CD4-positive, alpha-beta T cell treated with Interleukin-15 for 4 hours (primary cell): Measurements from ENCODE around the gene RNGTT.

Experiments used
- DNase-seq: peaks from one replicate; pipeline ENCODE4 v3.0.0-alpha.2; 2020; ENCODE audit warnings: low spot score

RNGTT gene

DNA sequence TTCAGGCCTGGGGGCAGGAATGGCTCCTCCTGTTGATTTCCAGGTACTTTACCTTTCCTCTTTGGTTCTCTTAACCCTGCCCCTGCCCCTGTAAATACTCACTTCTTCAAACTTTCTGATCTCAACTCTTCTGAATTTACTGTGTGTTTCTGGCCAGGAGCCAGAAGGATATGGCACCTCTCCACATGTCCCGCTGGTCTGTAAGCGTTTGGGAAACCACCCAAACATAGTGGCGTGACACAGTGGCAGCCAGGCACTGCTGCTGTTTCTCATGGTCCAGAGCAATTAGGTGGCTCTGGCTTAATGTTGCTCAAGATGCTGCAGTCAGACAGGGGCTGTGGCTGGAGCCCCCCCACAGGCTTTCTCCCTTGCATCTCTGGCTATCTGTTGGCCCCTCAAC is 374.5 kb downstream of the RNGTT start:
- no peak for DNase-seq

GRCh38 chr6:88587150-88587520 is 376.3 kb downstream of the RNGTT start:
- DNase-seq, result no peak

DNA sequence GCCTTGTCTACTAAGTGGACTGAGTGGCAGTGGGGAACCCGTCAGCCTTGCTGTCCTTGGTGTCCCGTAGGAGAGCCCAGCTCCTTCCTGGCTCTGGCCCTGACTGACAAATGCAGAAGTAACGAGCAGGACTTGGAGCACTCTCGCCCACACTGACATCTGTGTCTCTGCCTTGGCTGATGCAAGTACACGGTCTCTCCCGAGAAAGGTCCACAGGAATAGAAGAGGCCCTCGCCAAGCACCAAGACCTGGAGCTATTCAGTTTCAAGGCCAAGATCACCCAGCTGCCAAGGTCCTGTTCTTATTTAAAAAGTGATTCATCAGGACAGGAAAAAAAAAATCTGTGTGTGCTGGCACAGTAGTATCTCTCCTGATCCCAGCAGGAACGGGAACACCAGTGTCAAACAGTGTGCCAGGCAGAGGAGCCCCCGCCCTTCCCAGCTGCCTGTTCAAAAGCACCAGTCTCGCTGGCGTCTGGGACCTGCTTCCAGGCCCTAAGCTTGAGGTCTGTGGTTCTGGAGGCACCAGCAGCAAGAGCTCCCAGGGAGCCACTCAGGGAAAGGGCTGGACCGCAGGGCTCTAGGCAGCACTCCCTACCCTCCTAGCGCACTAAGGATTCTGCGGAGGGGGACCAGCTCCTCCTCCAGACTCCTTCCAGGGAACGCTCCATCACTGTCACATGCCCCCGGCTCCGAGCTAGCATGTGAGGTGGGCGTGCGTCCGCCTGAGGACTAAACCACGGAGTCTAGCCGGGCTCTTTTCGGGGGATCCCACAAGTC is 376.9 kb downstream of the RNGTT start:
- no peak for DNase-seq

DNA sequence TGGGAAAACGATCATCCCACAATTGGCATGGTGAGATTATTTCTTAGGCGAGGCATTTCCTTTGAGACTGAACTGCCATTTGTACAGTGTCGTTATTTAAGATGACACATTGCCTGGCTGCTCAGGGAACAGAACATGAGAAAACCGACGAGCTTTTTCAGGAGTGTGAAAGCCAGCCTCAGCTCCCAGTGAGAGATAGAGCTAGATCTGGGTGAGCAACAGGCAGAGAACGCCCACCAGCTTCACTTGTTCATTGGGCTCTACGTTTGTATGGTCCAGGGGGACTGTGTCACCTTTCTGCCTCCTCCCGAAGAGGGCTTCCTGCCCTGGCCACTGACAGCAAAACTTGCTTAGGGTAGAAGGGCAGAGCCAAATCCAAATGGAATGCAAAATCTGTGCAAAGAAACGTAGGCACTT is 378.1 kb downstream of the RNGTT start:
- no peak for DNase-seq

DNA sequence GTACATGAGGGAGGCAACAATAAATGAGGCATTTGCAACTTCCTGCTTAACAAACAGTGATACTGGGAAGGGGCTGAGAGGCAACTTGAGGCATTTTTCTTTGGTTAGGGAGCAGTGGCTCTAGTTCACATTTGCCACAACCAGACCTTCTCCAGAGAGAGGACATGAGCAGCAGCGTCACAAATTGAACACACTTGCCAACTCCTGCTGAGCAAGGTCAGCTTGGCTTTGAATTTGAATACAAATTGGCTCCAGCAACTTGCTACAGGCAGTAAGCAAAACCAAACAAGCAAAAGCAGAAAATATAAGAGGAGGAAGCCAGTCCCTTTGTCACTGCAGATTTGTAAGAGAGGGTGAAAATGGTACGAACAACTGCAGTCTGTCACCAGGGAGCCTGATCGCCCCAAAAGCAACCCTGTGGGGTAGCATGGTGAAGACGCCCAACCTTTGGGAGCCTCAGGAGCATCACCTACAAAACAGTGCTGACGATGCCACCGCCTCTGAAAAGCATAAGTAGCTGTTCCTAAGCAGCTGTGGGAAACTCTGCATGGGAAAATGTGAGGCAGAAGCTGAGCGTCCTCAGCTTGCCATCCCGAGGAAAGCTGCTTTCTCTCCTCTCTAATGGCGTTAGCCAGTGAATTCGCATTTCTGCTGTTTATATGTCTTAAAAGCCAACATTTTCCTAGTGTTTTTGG is 378.7 kb downstream of the RNGTT start:
- DNase-seq, result no peak

DNA sequence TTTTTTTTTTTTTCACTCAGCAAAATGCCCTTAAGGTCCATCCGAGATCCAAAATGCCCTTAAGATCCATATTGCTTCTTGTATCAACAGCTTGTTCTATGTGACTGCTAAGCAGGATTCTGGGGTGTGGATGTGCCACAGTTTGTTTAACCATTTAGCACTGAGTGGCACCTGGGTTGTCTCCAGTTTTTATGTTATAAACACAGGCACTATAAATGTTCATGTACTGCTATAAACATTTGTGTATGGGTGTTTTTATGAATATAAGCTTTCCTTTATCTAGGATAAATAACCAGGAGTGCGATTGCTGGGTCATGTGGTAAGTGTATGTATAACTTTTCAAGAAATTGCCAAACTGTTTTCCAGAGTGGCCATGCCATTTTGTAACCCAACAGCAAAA is 386.0 kb downstream of the RNGTT start:
- no peak for DNase-seq

GRCh38 chr6:88575536-88575935 is 387.9 kb downstream of the RNGTT start:
- no peak for DNase-seq

DNA sequence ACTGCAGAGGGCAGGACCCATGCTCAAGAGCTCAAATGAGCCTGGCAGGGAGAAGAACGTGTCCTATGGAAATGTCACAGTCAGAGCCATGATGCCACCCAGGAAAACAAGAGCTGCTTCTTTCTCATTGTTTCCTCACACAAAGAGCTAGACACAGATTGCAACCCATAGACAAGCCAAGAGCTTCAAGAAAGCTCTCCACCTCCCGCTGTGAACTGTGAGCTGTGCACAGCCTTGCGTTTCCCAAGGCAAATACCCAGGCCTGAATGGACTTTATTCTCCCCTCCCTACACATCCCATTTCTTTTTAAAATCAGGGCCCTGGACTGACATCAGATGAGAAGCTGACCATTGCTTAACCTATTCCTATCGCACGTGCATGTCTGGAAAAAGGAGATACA is 388.8 kb downstream of the RNGTT start:
- DNase-seq, result no peak

- no peak for DNase-seq
Observed at GRCh38 chr6:88574031-88574430, 389.4 kb downstream of the RNGTT start.

- no peak for DNase-seq
Observed at GRCh38 chr6:88573561-88573960, 389.9 kb downstream of the RNGTT start.

GRCh38 chr6:88572449-88573139 is 390.8 kb downstream of the RNGTT start:
- no peak for DNase-seq

- DNase-seq, result no peak
Observed at GRCh38 chr6:88569959-88570358, 393.5 kb downstream of the RNGTT start.

GRCh38 chr6:88567696-88568095 is 395.7 kb downstream of the RNGTT start:
- DNase-seq, result no peak

DNA sequence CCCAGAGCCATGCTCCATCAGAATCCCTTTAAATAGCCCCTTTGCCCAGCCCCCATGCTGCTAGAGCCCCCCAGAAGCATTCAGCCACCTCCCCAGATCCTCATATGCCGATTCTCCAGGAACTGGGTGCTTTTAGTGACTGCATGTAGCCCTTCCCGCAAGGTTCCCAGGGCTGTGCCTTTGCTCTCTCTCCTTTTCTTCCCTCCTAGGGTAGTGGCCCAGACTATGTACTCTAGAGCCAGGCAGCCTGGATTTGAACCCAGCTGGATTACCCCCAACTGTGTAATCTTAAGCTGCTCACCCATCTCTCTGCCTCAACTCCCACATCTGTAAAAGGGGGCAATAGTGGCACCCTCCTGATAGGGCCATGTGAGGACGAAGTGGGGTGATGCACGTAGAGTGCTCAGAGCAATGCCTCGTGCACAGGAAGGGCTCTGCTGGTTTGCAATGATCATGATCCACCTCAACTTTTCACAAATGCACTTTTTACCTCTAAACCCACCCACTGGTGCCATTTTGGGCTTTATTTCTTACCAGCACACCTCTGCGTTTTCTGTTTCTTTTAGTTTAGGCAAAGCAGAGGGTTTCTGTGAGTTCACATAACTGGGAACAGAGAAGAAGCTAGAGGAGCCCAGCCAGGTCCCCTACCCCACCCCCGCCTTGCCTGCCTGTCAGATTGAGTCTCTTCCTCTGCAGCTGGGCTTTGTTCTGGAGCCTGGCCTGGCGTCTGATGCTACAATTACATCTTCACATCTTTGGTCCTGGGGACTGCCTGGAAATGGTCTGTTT is 396.5 kb downstream of the RNGTT start:
- DNase-seq, result no peak

DNA sequence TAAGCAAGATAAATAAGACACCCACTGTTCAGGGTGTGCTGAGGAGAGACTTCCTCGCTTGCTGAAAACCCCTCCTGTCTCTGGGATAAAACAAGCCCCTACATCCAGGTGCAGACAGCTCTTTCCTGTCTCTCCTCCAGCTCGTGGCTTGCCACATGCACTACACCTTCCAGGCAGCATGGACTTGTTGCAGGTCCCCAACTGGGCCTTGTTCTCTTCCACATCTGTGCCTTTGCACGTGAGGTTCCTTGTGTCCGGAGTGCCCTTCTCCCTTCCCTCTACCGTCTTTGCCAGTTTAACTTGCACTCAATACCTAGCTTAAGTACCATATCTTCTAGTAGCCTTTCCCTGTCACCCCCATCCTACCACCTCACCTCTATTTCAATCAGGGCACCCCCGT is 397.6 kb downstream of the RNGTT start:
- DNase-seq, result no peak

- DNase-seq, result no peak
Observed at GRCh38 chr6:88565409-88565811, 398.0 kb downstream of the RNGTT start.

DNA sequence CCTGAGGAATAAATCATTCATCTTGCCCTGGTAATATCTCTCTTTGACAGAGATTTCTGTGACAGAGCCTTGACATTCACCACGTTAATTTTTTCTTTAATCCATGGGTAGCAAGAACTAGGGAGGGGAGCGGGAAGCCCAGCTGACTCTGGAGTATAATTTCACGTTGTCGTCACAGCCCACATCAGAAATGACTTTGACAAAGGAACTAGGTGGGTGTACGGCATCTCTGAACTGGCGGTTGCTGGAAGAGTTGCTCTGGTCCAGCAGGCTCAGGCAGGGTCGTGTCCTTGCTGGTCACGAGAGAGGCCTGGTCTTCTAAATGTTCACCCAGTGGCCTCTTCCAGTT is 400.2 kb downstream of the RNGTT start:
- no peak for DNase-seq

DNA sequence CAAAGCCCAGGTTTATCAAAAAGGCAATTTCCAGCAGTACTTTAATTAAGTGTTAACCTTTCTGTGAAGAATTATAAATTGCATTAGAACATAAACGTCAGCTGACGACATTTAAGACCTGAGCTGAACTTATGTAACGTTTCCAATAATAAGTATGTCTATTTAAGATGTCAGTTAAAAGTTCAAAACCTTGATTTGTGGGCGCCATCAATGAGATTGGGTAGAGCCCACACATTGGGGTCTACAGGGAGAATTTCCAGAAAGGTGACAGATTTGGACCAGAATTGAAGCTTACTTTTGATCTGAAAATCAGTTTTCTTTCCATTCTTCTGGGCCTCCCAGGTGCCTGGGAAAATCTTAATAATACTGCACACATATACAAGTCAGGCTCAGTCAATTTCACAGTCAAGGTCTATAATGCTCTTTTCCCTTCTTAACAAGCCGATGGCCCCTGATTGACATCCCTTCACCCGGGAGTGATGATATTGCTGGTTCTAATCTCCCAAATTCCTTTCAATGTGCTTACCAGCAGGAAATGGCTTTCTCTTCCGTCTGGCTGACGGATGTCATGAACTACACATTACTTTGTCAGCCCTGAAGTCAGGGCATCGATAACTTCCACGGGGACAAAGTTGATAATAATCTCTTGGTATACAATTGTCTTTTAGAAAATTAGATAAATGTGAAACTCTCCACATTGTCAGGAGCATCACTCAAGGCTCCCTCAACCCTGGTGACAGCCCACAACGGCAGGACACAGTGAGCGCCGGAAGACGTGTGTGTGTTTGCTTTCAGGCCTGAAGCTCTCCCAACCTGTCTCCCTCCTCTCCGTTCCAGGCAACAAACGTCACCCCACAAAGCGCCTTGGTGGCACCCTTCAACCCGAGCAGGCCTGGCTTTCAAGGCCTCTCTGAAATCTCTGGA is 400.8 kb downstream of the RNGTT start:
- DNase-seq, result no peak

DNA sequence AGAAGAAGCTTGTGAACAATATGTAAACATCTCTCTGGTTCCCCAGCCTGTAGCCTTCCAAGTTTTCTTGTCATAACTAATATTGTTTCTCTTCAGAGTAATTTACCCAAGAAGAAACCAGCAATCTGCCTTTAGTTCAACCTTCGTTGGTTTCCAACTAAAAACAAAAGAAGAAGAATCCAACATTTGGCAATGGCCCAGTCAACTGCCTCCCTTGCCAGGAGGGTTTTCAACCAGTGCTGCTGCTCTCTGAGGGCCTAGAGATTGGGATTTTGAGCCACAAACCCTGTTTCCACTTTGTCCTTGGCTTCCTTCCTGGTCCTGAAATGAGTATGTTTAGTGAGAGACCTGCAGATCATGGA is 401.5 kb downstream of the RNGTT start:
- DNase-seq, result no peak

GRCh38 chr6:88561034-88561953 is 402.1 kb downstream of the RNGTT start:
- DNase-seq, result no peak
